ENCODE results near the gene TMEM86B. TPM values are rescaled to one million over a fixed set of nuclear protein-coding genes. Genes with fewer than 3 reads are reported as not detected.
A peak's percentile ranks its signal among the peaks of the same experiment; 100 is the strongest.

The TMEM86B gene
- total and polyA plus RNA-seq, 12 donors = 0.20 to 47.8 (median 4.3) TPM

DNA sequence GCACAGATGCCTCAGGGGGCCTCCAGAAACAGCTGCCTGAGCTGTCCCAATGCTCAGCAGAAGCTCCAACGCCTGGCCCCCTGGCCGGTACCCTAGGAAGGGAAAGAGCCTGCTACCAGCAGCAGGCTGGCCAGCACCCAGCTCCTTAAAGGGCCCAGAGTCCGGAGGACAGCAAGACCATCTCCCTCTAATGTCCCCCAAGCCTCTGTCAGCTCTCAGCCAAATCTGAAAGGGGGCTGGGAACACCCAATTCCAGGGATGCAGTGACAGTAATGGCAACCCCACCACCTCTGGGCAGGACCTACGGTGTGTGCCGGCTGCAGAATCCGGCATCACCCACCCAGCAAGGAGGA lies 26.0 kb upstream of the TMEM86B start:
- intact Hi-C loops (cut with DNase I) = no loop called here
- H3K27ac ChIP-seq = peak overlapping the region in 4 of 5 donors; percentile 26 to 91 (median 58)
- no peaks in the 10 kb centered on the region for H3K27me3 ChIP-seq
- peak overlapping the region in 1 of 4 donors; percentile 35 for H3K4me3 ChIP-seq
- no peaks in the 10 kb centered on the region for H3K9me3 ChIP-seq (replicated peaks in 1 of 3)
- H3K4me1 ChIP-seq (replicated peaks in 1 of 2) = peaks cover 42 to 77% of the 10 kb centered on the region in 2 donors
- DNase-seq = no peak
- WGBS, 4 donors = 42 to 57% (median 52%) methylated on average over 6 of the region's 6 CpGs
- TF ChIP-seq POLR2A (IDR thresholded peaks at IDR 0.05) = no peak
- no peak for TF ChIP-seq CTCF (IDR thresholded peaks at IDR 0.05)
- peaks cover 0 to 2% of the 10 kb centered on the region in 2 donors for H3K36me3 ChIP-seq (replicated peaks in 1 of 2)

DNA sequence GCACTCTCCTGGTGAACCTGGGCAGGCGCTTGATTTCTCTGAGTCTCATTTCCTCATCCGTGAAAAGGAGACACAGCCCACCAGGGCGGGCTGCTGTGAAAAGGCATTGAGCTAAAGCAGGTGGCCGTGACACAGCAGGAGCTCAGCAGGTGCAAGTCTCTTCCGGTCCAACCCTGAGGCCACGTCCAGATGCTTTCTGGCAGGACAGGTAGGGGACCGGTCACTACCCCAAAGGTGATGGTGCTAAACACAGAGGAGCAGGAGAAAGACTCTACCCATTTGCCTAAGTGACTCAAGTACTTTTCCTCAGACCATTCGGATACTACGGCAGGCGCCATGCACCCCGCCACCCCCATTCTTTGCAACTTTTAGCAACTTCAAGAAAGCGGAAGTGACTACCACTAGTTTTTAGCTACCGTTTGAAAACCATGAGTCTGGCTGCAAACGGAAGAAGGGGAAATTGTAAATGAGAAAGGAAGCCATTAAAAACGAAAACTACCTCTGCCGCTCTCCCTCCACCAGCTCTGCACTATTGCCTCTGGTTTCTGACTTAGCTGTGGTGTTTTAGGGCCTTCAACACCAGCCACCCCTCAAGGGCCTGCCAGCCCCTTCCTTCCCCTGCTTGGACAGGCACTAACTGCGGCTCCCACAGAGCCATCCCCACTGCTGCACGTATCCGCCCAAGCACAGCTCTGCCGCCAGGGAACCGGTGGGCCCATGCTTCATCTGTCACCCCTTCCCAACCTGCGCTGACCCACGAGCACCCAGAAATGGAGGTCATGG lies 25.5 kb upstream of the TMEM86B start:
- TF ChIP-seq CTCF (IDR thresholded peaks at IDR 0.05) (no peak), POLR2A (IDR thresholded peaks at IDR 0.05) (no peak)
- H3K36me3 ChIP-seq (replicated peaks in 1 of 2) = peaks cover 0 to 5% of the 10 kb centered on the region in 2 donors
- H3K27ac ChIP-seq = peak overlapping the region in 4 of 5 donors; percentile 26 to 91 (median 58)
- H3K9me3 ChIP-seq (replicated peaks in 1 of 3) = no peaks in the 10 kb centered on the region
- peaks cover 41 to 80% of the 10 kb centered on the region in 2 donors for H3K4me1 ChIP-seq (replicated peaks in 1 of 2)
- peak in 1 of 7 donors; percentile 29 for DNase-seq
- WGBS, 4 donors = 58 to 80% (median 66%) methylated on average over 20 to 23 of the region's 23 CpGs
- H3K4me3 ChIP-seq = peak overlapping the region in 1 of 4 donors; percentile 35
- intact Hi-C loops (cut with DNase I) = no loop called here
- H3K27me3 ChIP-seq = no peaks in the 10 kb centered on the region

- Histone ChIP-seq H3K36me3 (replicated peaks in 1 of 2) (peaks cover 0 to 5% of the 10 kb centered on the region in 2 donors), H3K27me3 (no peaks in the 10 kb centered on the region), H3K4me1 (replicated peaks in 1 of 2) (peaks cover 41 to 90% of the 10 kb centered on the region in 2 donors), H3K27ac (peak overlapping the region in 2 of 5 donors; percentile 41 to 91), H3K9me3 (replicated peaks in 1 of 3) (no peaks in the 10 kb centered on the region), H3K4me3 (no peak overlapping the region)
- TF ChIP-seq CTCF (IDR thresholded peaks at IDR 0.05) = no peak
- TF ChIP-seq POLR2A (IDR thresholded peaks at IDR 0.05) = no peak
- DNase-seq = peak in 1 of 7 donors; percentile 12
- WGBS, 4 donors = 55 to 80% (median 70%) methylated on average over 15 to 21 of the region's 21 CpGs
- intact Hi-C loops (cut with DNase I) = no loop called here
Observed at GRCh38 chr19:55252760-55253663, 24.4 kb upstream of the TMEM86B start.

Data from adrenal gland (tissue), 12 donors.